GM23248 (cell line): ENCODE results near the gene EFCAB8.

Source experiments
- EZH2 ChIP-seq: fragments of 200-600 bp; sonication (generic); IDR thresholded peaks from 2 replicates; pipeline ENCODE4 v1.6.1; 2018; ENCODE audit warnings: antibody characterized with exemption, mild to moderate bottlenecking; ENCODE audit not compliant: insufficient read depth, poor library complexity, severe bottlenecking
- EZH2phosphoT487 ChIP-seq: fragments of 200-600 bp; sonication (generic); IDR thresholded peaks from 2 replicates; pipeline ENCODE4 v1.6.1; 2018; ENCODE audit warnings: antibody characterized with exemption, moderate library complexity, mild to moderate bottlenecking, low read depth; ENCODE audit not compliant: insufficient read depth

GRCh38 chr20:32960849-32961731 is 102.4 kb downstream of the EFCAB8 start:
- TF ChIP-seq EZH2phosphoT487 (no peak), EZH2 (no peak)
